Measurements from ENCODE around the gene MSX2.

DNA sequence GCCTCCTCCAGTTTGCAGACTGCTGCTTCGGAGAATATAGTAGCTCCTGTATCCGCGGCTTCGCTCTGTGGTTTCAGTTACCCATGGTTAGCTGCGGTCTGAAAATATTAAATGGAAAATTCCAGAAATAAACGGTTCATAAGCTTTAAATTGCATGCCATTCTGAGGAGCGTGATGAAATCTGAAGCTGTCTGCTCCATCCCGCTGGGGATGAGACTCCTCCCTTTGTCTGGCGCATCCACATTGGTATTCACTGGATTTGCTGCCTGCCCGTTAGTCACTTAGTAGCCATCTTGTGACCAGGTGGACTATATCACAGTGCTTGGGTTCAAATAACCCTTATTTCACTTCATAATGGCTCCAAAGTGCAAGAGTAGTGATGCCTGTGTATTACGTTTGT, 36.3 kb downstream of the MSX2 start:
- no peak for TF ChIP-seq ZNF274 (IDR thresholded peaks at IDR 0.05; ENCODE audit: low read length)
- no peak for TF ChIP-seq ZNF274 (tag by site-specific recombination; IDR thresholded peaks at IDR 0.05; ENCODE audit: borderline replicate concordance)
- TF ChIP-seq, protein P1, sequence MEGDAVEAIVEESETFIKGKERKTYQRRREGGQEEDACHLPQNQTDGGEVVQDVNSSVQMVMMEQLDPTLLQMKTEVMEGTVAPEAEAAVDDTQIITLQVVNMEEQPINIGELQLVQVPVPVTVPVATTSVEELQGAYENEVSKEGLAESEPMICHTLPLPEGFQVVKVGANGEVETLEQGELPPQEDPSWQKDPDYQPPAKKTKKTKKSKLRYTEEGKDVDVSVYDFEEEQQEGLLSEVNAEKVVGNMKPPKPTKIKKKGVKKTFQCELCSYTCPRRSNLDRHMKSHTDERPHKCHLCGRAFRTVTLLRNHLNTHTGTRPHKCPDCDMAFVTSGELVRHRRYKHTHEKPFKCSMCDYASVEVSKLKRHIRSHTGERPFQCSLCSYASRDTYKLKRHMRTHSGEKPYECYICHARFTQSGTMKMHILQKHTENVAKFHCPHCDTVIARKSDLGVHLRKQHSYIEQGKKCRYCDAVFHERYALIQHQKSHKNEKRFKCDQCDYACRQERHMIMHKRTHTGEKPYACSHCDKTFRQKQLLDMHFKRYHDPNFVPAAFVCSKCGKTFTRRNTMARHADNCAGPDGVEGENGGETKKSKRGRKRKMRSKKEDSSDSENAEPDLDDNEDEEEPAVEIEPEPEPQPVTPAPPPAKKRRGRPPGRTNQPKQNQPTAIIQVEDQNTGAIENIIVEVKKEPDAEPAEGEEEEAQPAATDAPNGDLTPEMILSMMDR (tag by site-specific recombination; IDR thresholded peaks at IDR 0.05), result no peak
- TF ChIP-seq SALL2 (tag by site-specific recombination; IDR thresholded peaks at IDR 0.05; ENCODE audit: borderline replicate concordance), result no peak

All from HEK293 (cell line).